K562 (cell line): ENCODE results near the gene NINL. TPM values are rescaled to one million over a fixed set of nuclear protein-coding genes. Genes with fewer than 3 reads are reported as not detected.

Source experiments
- CEBPB ChIP-seq: fragments of 450-650 bp; IDR thresholded peaks from 2 replicates; pipeline ENCODE4 v1.6.1; 2016; ENCODE audit warnings: missing genetic modification characterization, missing compliant biosample characterization
- ERF ChIP-seq: fragments of 450-650 bp; formaldehyde crosslinking; IDR thresholded peaks from 2 replicates; pipeline ENCODE4 v1.4.0; 2020; ENCODE audit warnings: mild to moderate bottlenecking, mixed read lengths
- ETV6 ChIP-seq, 3 experiments: fragments of 150-350 bp in 1 of 3; sonication (generic) in 1 of 3; formaldehyde crosslinking in 1 of 3; IDR thresholded peaks; 2 replicates each; pipeline versions ENCODE4 v1.6.1 to v1.8.0; 2014 to 2022; ENCODE audit warnings: borderline replicate concordance in 2 of 3, low read depth in 2 of 3, antibody characterized with exemption in 1 of 3, low read length in 1 of 3, mild to moderate bottlenecking in 1 of 3, missing genetic modification reagents in 1 of 3
- NFXL1 ChIP-seq: fragments of 450-650 bp; formaldehyde crosslinking; IDR thresholded peaks from 2 replicates; pipeline ENCODE4 v1.4.0; 2021; ENCODE audit warnings: mild to moderate bottlenecking
- RB1 ChIP-seq: fragments of 450-650 bp; IDR thresholded peaks from 2 replicates; pipeline ENCODE4 v1.6.1; 2017; ENCODE audit warnings: low read depth, mild to moderate bottlenecking
- SMAD1 ChIP-seq: fragments of 150-350 bp; IDR thresholded peaks from 2 replicates; pipeline ENCODE4 v1.6.1; 2014; ENCODE audit warnings: low read length, low read depth; ENCODE audit not compliant: partially characterized antibody
- ZNF274 ChIP-seq: IDR thresholded peaks from 2 replicates; pipeline ENCODE4 v1.6.1; 2011; ENCODE audit warnings: low read depth, mild to moderate bottlenecking, low read length, moderate library complexity, borderline replicate concordance
- ZNF586 ChIP-seq: fragments of 450-650 bp; formaldehyde crosslinking; conservative IDR thresholded peaks from 2 replicates; pipeline ENCODE4 v1.4.0; 2020; ENCODE audit warnings: mild to moderate bottlenecking, moderate library complexity
- ZNF766 ChIP-seq: fragments of 200-800 bp; sonication (Bioruptor generic); conservative IDR thresholded peaks from 2 replicates; pipeline ENCODE4 v1.6.1; 2016; ENCODE audit warnings: missing genetic modification characterization, missing compliant biosample characterization
- ZNF79 ChIP-seq: fragments of 250-450 bp; sonication (Bioruptor Pico); IDR thresholded peaks from 2 replicates; pipeline ENCODE4 v1.4.0; 2020; ENCODE audit warnings: low read depth, mild to moderate bottlenecking, moderate library complexity
- polyA plus RNA-seq, 8 experiments: library from polyadenylated mRNA; depleted of rRNA in 4 of 8; stranded (reverse) in 5 of 8; unstranded in 3 of 8; fragments of >200 nt; fragmentation: Nextera tagmentation in 2 of 8; fragmentation: Illumina TruSeq in 1 of 8; extraction: Ambion mirVana in 2 of 8; extraction: Trizol in 1 of 8; gene quantifications; 2 replicates each; pipeline versions ENCODE4 v1.2.1 to v1.2.3, GENCODE V29; 2011 to 2014; ENCODE audit warnings: inconsistent platforms in 1 of 8, missing spikeins in 1 of 8
- total RNA-seq, 7 experiments: library from RNA; depleted of rRNA in 6 of 7; stranded (reverse); fragments of >200 nt in 6 of 7; fragmentation: Illumina TruSeq in 2 of 7; extraction: Trizol in 2 of 7; gene quantifications; 2 replicates each; pipeline versions ENCODE4 v1.2.1 to v1.2.3, GENCODE V29; 2011 to 2021; ENCODE audit warnings: low replicate concordance in 1 of 7
- TF ChIP-seq, protein P1 (sequence below): fragments of 200-600 bp; sonication (generic); IDR thresholded peaks from one replicate; pipeline ENCODE4 v1.6.1; 2012; ENCODE audit warnings: mild to moderate bottlenecking, low read depth, low read length, inconsistent platforms
- TF ChIP-seq, protein P2 (sequence below): fragments of 250-450 bp; sonication (Bioruptor Pico); IDR thresholded peaks from 2 replicates; pipeline ENCODE4 v1.6.1; 2021; ENCODE audit warnings: mild to moderate bottlenecking
- TF ChIP-seq, protein P3 (sequence below): fragments of 250-450 bp; sonication (Bioruptor Pico); IDR thresholded peaks from 2 replicates; pipeline ENCODE4 v1.4.0; 2020; ENCODE audit warnings: mild to moderate bottlenecking, moderate library complexity

NINL gene
- total and polyA plus RNA-seq, 9 of the 15 experiments (the other 6 are each of a cell fraction or from before 2014, with no cell fraction given) = 0.03 to 0.22 (median 0.05) TPM; not detected in 5

GRCh38 chr20:25407311-25408169 lies 177.8 kb downstream of the NINL start, which contains the start of gene GINS1 (continued):
- TF ChIP-seq, protein P1, sequence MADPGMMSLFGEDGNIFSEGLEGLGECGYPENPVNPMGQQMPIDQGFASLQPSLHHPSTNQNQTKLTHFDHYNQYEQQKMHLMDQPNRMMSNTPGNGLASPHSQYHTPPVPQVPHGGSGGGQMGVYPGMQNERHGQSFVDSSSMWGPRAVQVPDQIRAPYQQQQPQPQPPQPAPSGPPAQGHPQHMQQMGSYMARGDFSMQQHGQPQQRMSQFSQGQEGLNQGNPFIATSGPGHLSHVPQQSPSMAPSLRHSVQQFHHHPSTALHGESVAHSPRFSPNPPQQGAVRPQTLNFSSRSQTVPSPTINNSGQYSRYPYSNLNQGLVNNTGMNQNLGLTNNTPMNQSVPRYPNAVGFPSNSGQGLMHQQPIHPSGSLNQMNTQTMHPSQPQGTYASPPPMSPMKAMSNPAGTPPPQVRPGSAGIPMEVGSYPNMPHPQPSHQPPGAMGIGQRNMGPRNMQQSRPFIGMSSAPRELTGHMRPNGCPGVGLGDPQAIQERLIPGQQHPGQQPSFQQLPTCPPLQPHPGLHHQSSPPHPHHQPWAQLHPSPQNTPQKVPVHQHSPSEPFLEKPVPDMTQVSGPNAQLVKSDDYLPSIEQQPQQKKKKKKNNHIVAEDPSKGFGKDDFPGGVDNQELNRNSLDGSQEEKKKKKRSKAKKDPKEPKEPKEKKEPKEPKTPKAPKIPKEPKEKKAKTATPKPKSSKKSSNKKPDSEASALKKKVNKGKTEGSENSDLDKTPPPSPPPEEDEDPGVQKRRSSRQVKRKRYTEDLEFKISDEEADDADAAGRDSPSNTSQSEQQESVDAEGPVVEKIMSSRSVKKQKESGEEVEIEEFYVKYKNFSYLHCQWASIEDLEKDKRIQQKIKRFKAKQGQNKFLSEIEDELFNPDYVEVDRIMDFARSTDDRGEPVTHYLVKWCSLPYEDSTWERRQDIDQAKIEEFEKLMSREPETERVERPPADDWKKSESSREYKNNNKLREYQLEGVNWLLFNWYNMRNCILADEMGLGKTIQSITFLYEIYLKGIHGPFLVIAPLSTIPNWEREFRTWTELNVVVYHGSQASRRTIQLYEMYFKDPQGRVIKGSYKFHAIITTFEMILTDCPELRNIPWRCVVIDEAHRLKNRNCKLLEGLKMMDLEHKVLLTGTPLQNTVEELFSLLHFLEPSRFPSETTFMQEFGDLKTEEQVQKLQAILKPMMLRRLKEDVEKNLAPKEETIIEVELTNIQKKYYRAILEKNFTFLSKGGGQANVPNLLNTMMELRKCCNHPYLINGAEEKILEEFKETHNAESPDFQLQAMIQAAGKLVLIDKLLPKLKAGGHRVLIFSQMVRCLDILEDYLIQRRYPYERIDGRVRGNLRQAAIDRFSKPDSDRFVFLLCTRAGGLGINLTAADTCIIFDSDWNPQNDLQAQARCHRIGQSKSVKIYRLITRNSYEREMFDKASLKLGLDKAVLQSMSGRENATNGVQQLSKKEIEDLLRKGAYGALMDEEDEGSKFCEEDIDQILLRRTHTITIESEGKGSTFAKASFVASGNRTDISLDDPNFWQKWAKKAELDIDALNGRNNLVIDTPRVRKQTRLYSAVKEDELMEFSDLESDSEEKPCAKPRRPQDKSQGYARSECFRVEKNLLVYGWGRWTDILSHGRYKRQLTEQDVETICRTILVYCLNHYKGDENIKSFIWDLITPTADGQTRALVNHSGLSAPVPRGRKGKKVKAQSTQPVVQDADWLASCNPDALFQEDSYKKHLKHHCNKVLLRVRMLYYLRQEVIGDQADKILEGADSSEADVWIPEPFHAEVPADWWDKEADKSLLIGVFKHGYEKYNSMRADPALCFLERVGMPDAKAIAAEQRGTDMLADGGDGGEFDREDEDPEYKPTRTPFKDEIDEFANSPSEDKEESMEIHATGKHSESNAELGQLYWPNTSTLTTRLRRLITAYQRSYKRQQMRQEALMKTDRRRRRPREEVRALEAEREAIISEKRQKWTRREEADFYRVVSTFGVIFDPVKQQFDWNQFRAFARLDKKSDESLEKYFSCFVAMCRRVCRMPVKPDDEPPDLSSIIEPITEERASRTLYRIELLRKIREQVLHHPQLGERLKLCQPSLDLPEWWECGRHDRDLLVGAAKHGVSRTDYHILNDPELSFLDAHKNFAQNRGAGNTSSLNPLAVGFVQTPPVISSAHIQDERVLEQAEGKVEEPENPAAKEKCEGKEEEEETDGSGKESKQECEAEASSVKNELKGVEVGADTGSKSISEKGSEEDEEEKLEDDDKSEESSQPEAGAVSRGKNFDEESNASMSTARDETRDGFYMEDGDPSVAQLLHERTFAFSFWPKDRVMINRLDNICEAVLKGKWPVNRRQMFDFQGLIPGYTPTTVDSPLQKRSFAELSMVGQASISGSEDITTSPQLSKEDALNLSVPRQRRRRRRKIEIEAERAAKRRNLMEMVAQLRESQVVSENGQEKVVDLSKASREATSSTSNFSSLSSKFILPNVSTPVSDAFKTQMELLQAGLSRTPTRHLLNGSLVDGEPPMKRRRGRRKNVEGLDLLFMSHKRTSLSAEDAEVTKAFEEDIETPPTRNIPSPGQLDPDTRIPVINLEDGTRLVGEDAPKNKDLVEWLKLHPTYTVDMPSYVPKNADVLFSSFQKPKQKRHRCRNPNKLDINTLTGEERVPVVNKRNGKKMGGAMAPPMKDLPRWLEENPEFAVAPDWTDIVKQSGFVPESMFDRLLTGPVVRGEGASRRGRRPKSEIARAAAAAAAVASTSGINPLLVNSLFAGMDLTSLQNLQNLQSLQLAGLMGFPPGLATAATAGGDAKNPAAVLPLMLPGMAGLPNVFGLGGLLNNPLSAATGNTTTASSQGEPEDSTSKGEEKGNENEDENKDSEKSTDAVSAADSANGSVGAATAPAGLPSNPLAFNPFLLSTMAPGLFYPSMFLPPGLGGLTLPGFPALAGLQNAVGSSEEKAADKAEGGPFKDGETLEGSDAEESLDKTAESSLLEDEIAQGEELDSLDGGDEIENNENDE = no peak
- TF ChIP-seq ERF (no peak), ZNF766 (CRISPR knock-in tag) (no peak), ZNF274 (no peak), ETV6 (IDR thresholded peaks at IDR 0.05; ENCODE audit: borderline replicate concordance in 1 of 2, low read depth in 2 of 2, low read length in 1 of 2) (no peak), ETV6 (CRISPR knock-in tag; IDR thresholded peaks at IDR 0.05; ENCODE audit: borderline replicate concordance) (no peak), ZNF586 (CRISPR knock-in tag) (no peak), NFXL1 (CRISPR knock-in tag) (no peak), ZNF79 (CRISPR knock-in tag) (no peak), SMAD1 (no peak), RB1 (peak; percentile 72; the same call in 1 of the 2 replicates), CEBPB (tag) (no peak)
- TF ChIP-seq, protein P2, sequence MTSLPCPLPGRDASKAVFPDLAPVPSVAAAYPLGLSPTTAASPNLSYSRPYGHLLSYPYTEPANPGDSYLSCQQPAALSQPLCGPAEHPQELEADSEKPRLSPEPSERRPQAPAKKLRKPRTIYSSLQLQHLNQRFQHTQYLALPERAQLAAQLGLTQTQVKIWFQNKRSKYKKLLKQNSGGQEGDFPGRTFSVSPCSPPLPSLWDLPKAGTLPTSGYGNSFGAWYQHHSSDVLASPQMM (CRISPR knock-in tag) = no peak
- TF ChIP-seq, protein P3, sequence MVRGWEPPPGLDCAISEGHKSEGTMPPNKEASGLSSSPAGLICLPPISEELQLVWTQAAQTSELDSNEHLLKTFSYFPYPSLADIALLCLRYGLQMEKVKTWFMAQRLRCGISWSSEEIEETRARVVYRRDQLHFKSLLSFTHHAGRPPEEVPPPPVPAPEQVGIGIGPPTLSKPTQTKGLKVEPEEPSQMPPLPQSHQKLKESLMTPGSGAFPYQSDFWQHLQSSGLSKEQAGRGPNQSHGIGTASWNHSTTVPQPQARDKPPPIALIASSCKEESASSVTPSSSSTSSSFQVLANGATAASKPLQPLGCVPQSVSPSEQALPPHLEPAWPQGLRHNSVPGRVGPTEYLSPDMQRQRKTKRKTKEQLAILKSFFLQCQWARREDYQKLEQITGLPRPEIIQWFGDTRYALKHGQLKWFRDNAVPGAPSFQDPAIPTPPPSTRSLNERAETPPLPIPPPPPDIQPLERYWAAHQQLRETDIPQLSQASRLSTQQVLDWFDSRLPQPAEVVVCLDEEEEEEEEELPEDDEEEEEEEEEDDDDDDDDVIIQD (CRISPR knock-in tag) = no peak
